Left lung (tissue), 10 donors: ENCODE measurements around the gene PLEKHG3. TPM values are rescaled to one million over a fixed set of nuclear protein-coding genes. Genes with fewer than 3 reads are reported as not detected.

Experiments
- ATAC-seq: fragments of 200-7000 bp; cut with Tn5 transposase; one replicate; pipeline ENCODE4 v1.9.1; 2020; ENCODE audit warnings: moderate library complexity
- DNase-seq, 4 donors: peaks; one replicate each; pipeline ENCODE4 v3.0.0-alpha.2; 2013 to 2020
- H3K27ac ChIP-seq, 2 donors: fragments of 200-600 bp; sonication (generic) in 1 of 2; one replicate each; pipeline versions ENCODE4 v1.5.0 to v1.8.0; 2020 to 2021
- H3K27me3 ChIP-seq, 2 donors: fragments of 200-600 bp; sonication (generic) in 1 of 2; one replicate each; pipeline versions ENCODE4 v1.5.0 to v1.8.0; 2020 to 2021
- H3K36me3 ChIP-seq, 2 donors: fragments of 200-600 bp; sonication (generic) in 1 of 2; one replicate each; pipeline versions ENCODE4 v1.5.0 to v1.8.0; 2020 to 2021
- H3K4me1 ChIP-seq, 2 donors: fragments of 200-600 bp; one replicate each; pipeline ENCODE4 v1.8.0; 2021
- H3K4me3 ChIP-seq, 2 donors: fragments of 200-600 bp; sonication (generic) in 1 of 2; one replicate each; pipeline versions ENCODE4 v1.5.0 to v1.8.0; 2020 to 2021; ENCODE audit warnings: mild to moderate bottlenecking in 1 of 2
- H3K9me3 ChIP-seq, 2 donors: fragments of 200-600 bp; sonication (generic) in 1 of 2; one replicate each; pipeline versions ENCODE4 v1.5.0 to v1.8.0; 2020 to 2021
- CTCF ChIP-seq, 2 donors: fragments of 200-600 bp; sonication (generic) in 1 of 2; IDR thresholded peaks; one replicate each; pipeline versions ENCODE4 v1.5.0 to v1.8.0; 2021; ENCODE audit warnings: antibody characterized with exemption in 2 of 2
- intact Hi-C, 2 donors: fragments of 100-400 bp; cut with DNase I; formaldehyde crosslinking; loops; one replicate each; pipeline versions ENCODE4 v1.11.2 to v1.14.2; 2022
- polyA plus RNA-seq, 6 donors: library from polyadenylated mRNA; unstranded; fragments of 120-200 nt; gene quantifications; one replicate each; pipeline ENCODE4 v1.2.1, GENCODE V29; 2013; ENCODE audit not compliant: insufficient read length in 6 of 6
- total RNA-seq, 2 donors: library from RNA; stranded (reverse); fragmentation: NEBNext Ultra II Directional; extraction: Animal tissue kit (Norgen Biotek cat#: 25700); gene quantifications; one replicate each; pipeline ENCODE4 v1.2.1, GENCODE V29; 2021
- donor health status: DM: no; HTN: yes; CAD: no.
- donor health status: DM: no; HTN: no; CAD: no.

The PLEKHG3 gene
- total and polyA plus RNA-seq, 8 donors = 31.9 to 67.3 (median 56.0) TPM

- intact Hi-C loops = no loop called here
- H3K9me3 ChIP-seq = no peaks in the 10 kb centered on the region
- no peaks in the 10 kb centered on the region for H3K36me3 ChIP-seq
- peak in 1 of 4 donors; percentile 10 for DNase-seq
- TF ChIP-seq CTCF (IDR thresholded peaks at IDR 0.05) = no peak
- H3K4me3 ChIP-seq = no peak overlapping the region
- H3K27ac ChIP-seq = peak overlapping the region; percentile 47 to 59
- no peaks in the 10 kb centered on the region for H3K27me3 ChIP-seq
- ATAC-seq = no peak
- H3K4me1 ChIP-seq = peaks cover 30 to 74% of the 10 kb centered on the region in 2 donors
Observed at GRCh38 chr14:64721899-64722298, 17.7 kb downstream of the PLEKHG3 start.

GRCh38 chr14:64722842-64723447 is 18.7 kb downstream of the PLEKHG3 start:
- DNase-seq (no peak), ATAC-seq (no peak)
- Histone ChIP-seq H3K27me3 (no peaks in the 10 kb centered on the region), H3K9me3 (no peaks in the 10 kb centered on the region), H3K4me3 (no peak overlapping the region), H3K27ac (peak overlapping the region in 1 of 2 donors; percentile 47), H3K36me3 (peaks cover 0 to 5% of the 10 kb centered on the region in 2 donors), H3K4me1 (peaks cover 21 to 67% of the 10 kb centered on the region in 2 donors)
- intact Hi-C loops = no loop called here
- TF ChIP-seq CTCF (IDR thresholded peaks at IDR 0.05) = no peak

- Histone ChIP-seq H3K27me3 (no peaks in the 10 kb centered on the region), H3K36me3 (peaks cover 0 to 14% of the 10 kb centered on the region in 2 donors), H3K4me3 (no peak overlapping the region), H3K4me1 (peaks cover 15 to 58% of the 10 kb centered on the region in 2 donors), H3K27ac (no peak overlapping the region), H3K9me3 (no peaks in the 10 kb centered on the region)
- ATAC-seq (no peak), DNase-seq (no peak)
- TF ChIP-seq CTCF (IDR thresholded peaks at IDR 0.05) = no peak
- intact Hi-C loops = no loop called here
Observed at GRCh38 chr14:64723691-64724577, 19.7 kb downstream of the PLEKHG3 start.

GRCh38 chr14:64724578-64724930 is 20.3 kb downstream of the PLEKHG3 start:
- Histone ChIP-seq H3K27ac (no peak overlapping the region), H3K4me3 (no peak overlapping the region), H3K27me3 (no peaks in the 10 kb centered on the region), H3K36me3 (peaks cover 0 to 17% of the 10 kb centered on the region in 2 donors), H3K9me3 (no peaks in the 10 kb centered on the region), H3K4me1 (peaks cover 15 to 56% of the 10 kb centered on the region in 2 donors)
- TF ChIP-seq CTCF (IDR thresholded peaks at IDR 0.05) = no peak
- intact Hi-C loops = no loop called here
- DNase-seq (no peak), ATAC-seq (no peak)

GRCh38 chr14:64725261-64725815 is 21.1 kb downstream of the PLEKHG3 start:
- TF ChIP-seq CTCF (IDR thresholded peaks at IDR 0.05) = no peak
- DNase-seq = no peak
- Histone ChIP-seq H3K27ac (no peak overlapping the region), H3K4me3 (no peak overlapping the region), H3K9me3 (no peaks in the 10 kb centered on the region), H3K27me3 (no peaks in the 10 kb centered on the region), H3K4me1 (peaks cover 15 to 49% of the 10 kb centered on the region in 2 donors), H3K36me3 (peaks cover 0 to 17% of the 10 kb centered on the region in 2 donors)
- intact Hi-C loops = no loop called here
- no peak for ATAC-seq
